Nephron progenitor cell (in vitro differentiated cells): ENCODE results near the gene NINJ1.

Source experiments
- DNase-seq: peaks from one replicate; pipeline ENCODE4 v3.0.0; 2021
- H3K27ac Mint-ChIP-seq: 2 replicates; pipeline ENCODE4 v1.8.0; 2021; ENCODE audit warnings: mild to moderate bottlenecking, moderate library complexity, mixed read lengths
- H3K27me3 Mint-ChIP-seq: 2 replicates; pipeline ENCODE4 v1.8.0; 2021; ENCODE audit warnings: mild to moderate bottlenecking, low read depth, mixed read lengths; ENCODE audit not compliant: poor library complexity
- H3K36me3 Mint-ChIP-seq: 2 replicates; pipeline ENCODE4 v1.8.0; 2021; ENCODE audit warnings: low read depth, mixed read lengths
- H3K4me1 Mint-ChIP-seq: 2 replicates; pipeline ENCODE4 v1.8.0; 2021; ENCODE audit warnings: mixed read lengths
- H3K4me3 Mint-ChIP-seq: 2 replicates; pipeline ENCODE4 v1.8.0; 2021; ENCODE audit warnings: mild to moderate bottlenecking, moderate library complexity, mixed read lengths
- H3K9me3 Mint-ChIP-seq: 2 replicates; pipeline ENCODE4 v1.8.0; 2021; ENCODE audit warnings: mild to moderate bottlenecking, moderate library complexity, mixed read lengths
- CTCF ChIP-seq: fragments of 200-600 bp; sonication (generic); IDR thresholded peaks from 2 replicates; pipeline ENCODE4 v1.5.0; 2021; ENCODE audit warnings: antibody characterized with exemption

Gene NINJ1

GRCh38 chr9:93178851-93179786, 45.1 kb upstream of the NINJ1 start:
- H3K27ac Mint-ChIP-seq, result no peak overlapping the region
- no peak for DNase-seq
- H3K36me3 Mint-ChIP-seq, result no peaks in the 10 kb centered on the region
- TF ChIP-seq CTCF, result no peak
- peaks cover 9% of the 10 kb centered on the region for H3K4me1 Mint-ChIP-seq
- H3K4me3 Mint-ChIP-seq, result no peak overlapping the region
- no peaks in the 10 kb centered on the region for H3K9me3 Mint-ChIP-seq
- H3K27me3 Mint-ChIP-seq, result peaks cover 53% of the 10 kb centered on the region

- Mint-ChIP-seq H3K36me3 (no peaks in the 10 kb centered on the region), H3K27ac (no peak overlapping the region), H3K4me3 (no peak overlapping the region), H3K27me3 (peaks cover 41% of the 10 kb centered on the region), H3K4me1 (peaks cover 23% of the 10 kb centered on the region), H3K9me3 (no peaks in the 10 kb centered on the region)
- no peak for DNase-seq
- TF ChIP-seq CTCF, result no peak
These were observed 43.6 kb upstream of the NINJ1 start for GRCh38 chr9:93177676-93178075.

GRCh38 chr9:93174976-93175375, 40.9 kb upstream of the NINJ1 start:
- peaks cover 14% of the 10 kb centered on the region for H3K27me3 Mint-ChIP-seq
- DNase-seq, result no peak
- H3K36me3 Mint-ChIP-seq, result no peaks in the 10 kb centered on the region
- no peak overlapping the region for H3K27ac Mint-ChIP-seq
- H3K9me3 Mint-ChIP-seq, result no peaks in the 10 kb centered on the region
- H3K4me1 Mint-ChIP-seq, result peaks cover 31% of the 10 kb centered on the region
- no peak overlapping the region for H3K4me3 Mint-ChIP-seq
- no peak for TF ChIP-seq CTCF

GRCh38 chr9:93173365-93174051, 39.5 kb upstream of the NINJ1 start:
- no peaks in the 10 kb centered on the region for H3K36me3 Mint-ChIP-seq
- H3K9me3 Mint-ChIP-seq, result no peaks in the 10 kb centered on the region
- peaks cover 26% of the 10 kb centered on the region for H3K4me1 Mint-ChIP-seq
- peak overlapping the region; percentile 71 for H3K27ac Mint-ChIP-seq
- H3K27me3 Mint-ChIP-seq, result peaks cover 4% of the 10 kb centered on the region
- H3K4me3 Mint-ChIP-seq, result peak overlapping the region; percentile 35
- TF ChIP-seq CTCF, result no peak
- peak; percentile 25 for DNase-seq

DNA sequence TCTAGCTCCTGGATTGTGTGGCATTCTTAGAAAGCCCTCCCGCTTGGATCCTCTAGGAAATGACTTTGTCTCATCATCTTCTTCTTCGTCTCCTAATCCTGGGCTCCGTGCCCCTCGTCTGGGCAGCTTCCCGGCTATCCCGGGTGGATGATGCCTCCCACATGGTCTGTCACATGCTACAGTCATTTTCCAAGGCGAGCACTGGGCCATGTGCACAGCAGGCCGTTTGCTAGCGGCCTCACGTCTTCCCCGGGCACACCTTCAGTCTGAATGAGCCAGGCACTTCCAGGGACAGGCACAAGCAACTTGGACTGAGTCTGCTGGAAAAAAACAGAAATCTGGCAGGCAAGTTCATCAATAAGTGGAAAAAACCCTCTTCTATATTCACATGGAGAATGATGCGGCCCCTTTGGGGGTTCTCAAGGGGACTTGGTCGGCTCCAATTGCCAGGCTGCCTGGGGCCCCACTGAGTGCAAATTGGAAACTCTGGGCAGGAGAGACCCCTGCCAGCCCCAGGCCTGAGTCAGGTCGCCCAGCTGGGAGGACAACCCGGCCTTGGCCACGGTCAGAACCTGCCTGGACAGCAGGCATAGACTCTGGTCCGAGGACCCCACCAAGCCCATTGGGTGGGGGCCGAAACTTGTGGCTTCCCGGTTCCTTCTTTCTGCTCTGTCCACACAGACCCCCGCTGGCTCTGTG, 38.8 kb upstream of the NINJ1 start:
- Mint-ChIP-seq H3K36me3 (no peaks in the 10 kb centered on the region), H3K9me3 (no peaks in the 10 kb centered on the region), H3K27ac (no peak overlapping the region), H3K27me3 (peaks cover 2% of the 10 kb centered on the region), H3K4me1 (peaks cover 29% of the 10 kb centered on the region), H3K4me3 (no peak overlapping the region)
- no peak for TF ChIP-seq CTCF
- no peak for DNase-seq
